Right lobe of liver (tissue), 6 donors: ENCODE data around the gene ZNF14. TPM values are rescaled to one million over a fixed set of nuclear protein-coding genes. Genes with fewer than 3 reads are reported as not detected.
"Not testable (repeated sequence)": the region's sequence is repeated elsewhere in the genome, so short reads cannot be mapped to it uniquely, and the experiment has no call there.

ENCODE experiments used
- ATAC-seq, 4 donors: fragments of 200-7000 bp; cut with Tn5 transposase; one replicate each; pipeline ENCODE4 v1.9.1; 2020; ENCODE audit warnings: mild to moderate bottlenecking in 4 of 4, moderate library complexity in 4 of 4
- DNase-seq, 3 donors: peaks; one replicate each; pipeline ENCODE4 v3.0.0-alpha.2; 2020
- H3K27ac ChIP-seq, 3 donors: fragments of 200-600 bp; one replicate each; pipeline ENCODE4 v1.8.0; 2022
- H3K27me3 ChIP-seq, 2 donors: fragments of 200-600 bp; one replicate each; pipeline ENCODE4 v1.8.0; 2022
- H3K36me3 ChIP-seq, 4 donors: fragments of 200-600 bp; sonication (generic) in 1 of 4; one replicate each; pipeline versions ENCODE4 v1.5.1 to v1.8.0; 2017 to 2022; ENCODE audit warnings: control low read depth in 1 of 4
- H3K4me1 ChIP-seq, 4 donors: fragments of 200-600 bp; sonication (generic) in 1 of 4; one replicate each; pipeline versions ENCODE4 v1.5.1 to v1.8.0; 2017 to 2022; ENCODE audit warnings: control low read depth in 1 of 4
- H3K4me3 ChIP-seq, 3 donors: fragments of 200-600 bp; one replicate each; pipeline ENCODE4 v1.8.0; 2022
- H3K9me3 ChIP-seq, 4 donors: fragments of 200-600 bp; sonication (generic) in 1 of 4; one replicate each; pipeline versions ENCODE4 v1.5.1 to v1.8.0; 2017 to 2022; ENCODE audit warnings: control low read depth in 1 of 4
- CTCF ChIP-seq, 4 donors: fragments of 200-600 bp in 3 of 4; fragments of 450-650 bp in 1 of 4; IDR thresholded peaks; one replicate each; pipeline versions ENCODE4 v1.5.1 to v1.8.0; 2016 to 2022; ENCODE audit warnings: antibody characterized with exemption in 4 of 4, mild to moderate bottlenecking in 2 of 4
- POLR2A ChIP-seq: fragments of 450-650 bp; IDR thresholded peaks from one replicate; pipeline ENCODE4 v1.6.1; 2017; ENCODE audit warnings: antibody characterized with exemption, mild to moderate bottlenecking
- WGBS: methylation state at CpG from one replicate; pipeline ENCODE4 v1.1.6; 2018; ENCODE audit warnings: low coverage, low lambda C conversion rate; ENCODE audit not compliant: insufficient coverage; ENCODE audit errors: missing lambda C conversion rate; 5-methylcytosine and 5-hydroxymethylcytosine counted together
- intact Hi-C, 2 donors: fragments of 100-400 bp; cut with DNase I; formaldehyde crosslinking; loops; one replicate each; pipeline versions ENCODE4 v1.11.2 to v1.14.1; 2022
- total RNA-seq, 6 experiments: library from RNA; depleted of rRNA in 2 of 6; stranded (reverse); fragments of >200 nt in 2 of 6; fragmentation: NEBNext Ultra II Directional in 3 of 6; extraction: Animal tissue kit (Norgen Biotek cat#: 25700) in 3 of 6; gene quantifications; one replicate each; pipeline versions ENCODE4 v1.1.0 to v1.2.4, GENCODE V29; 2016 to 2023
- donor health status: DM: no; HTN: yes; CAD: no.
- donor health status: DM: no; HTN: no; CAD: no.
- donor health status: DM: no; HTN: no; CAD: no.
- donor health status: DM: no; HTN: yes; CAD: no.
- donor health status: DM: no; HTN: yes; CAD: no.

The ZNF14 gene
- total RNA-seq, 6 experiments from 2014 or later: 0.25 to 0.67 (median 0.41) TPM

DNA sequence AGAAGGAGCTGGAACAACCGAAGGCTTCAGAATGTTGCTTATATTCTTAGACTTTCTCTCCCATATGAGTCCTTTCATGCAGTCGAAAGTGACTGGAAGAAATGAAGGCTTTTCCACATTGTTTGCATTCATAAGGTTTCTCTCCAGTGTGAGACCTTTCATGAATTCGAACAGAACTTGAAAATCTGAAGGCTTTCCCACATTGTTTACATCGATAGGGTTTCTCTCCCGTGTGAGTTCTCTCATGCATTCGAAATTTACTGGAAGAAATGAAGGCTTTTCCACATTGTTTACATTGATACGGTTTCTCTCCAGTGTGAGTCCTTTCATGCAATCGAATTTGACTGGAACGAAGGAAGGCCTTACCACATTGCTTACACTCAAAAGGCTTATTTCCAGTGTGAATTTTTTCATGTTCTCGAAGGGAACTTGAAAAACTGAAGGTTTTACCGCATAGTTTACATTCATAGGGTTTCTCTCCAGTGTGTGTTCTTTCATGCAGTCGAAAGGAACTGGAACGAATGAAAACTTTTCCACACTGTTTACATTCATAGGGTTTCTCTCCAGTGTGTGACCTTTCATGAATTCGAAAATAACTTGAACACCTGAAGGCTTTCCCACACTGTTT, 21.5 kb downstream of the ZNF14 start:
- intact Hi-C loops: no loop called here
- ATAC-seq: no peak
- Histone ChIP-seq H3K27me3 (no peaks in the 10 kb centered on the region), H3K36me3 (peaks cover 0 to 12% (median 0%) of the 10 kb centered on the region in 4 donors), H3K27ac (no peak overlapping the region), H3K4me1 (no peaks in the 10 kb centered on the region), H3K4me3 (no peak overlapping the region), H3K9me3 (peaks cover 0 to 48% (median 21%) of the 10 kb centered on the region in 4 donors)
- no peak for DNase-seq
- 87% methylated on average over 14 of the region's 14 CpGs for WGBS
- TF ChIP-seq CTCF (IDR thresholded peaks at IDR 0.05) (no peak), POLR2A (no peak)

DNA sequence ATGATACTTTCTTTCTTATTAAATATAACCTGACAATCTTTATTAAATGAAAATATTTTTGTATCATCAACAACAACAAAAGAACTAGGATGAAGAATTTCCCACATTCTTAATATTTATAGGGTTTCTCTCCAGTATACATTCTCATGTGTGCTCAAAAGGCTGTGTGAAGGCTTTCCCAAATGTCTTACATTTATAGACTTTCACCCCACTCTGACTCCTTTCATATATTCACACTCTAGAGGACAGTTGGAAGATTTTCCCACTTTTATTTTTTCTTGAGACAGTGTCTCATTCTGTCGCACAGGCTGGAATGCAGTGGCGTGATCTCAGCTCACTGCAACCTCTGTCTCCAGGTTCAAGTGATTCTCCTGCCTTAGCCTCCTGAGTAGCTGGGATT, 22.4 kb downstream of the ZNF14 start:
- DNase-seq: no peak
- intact Hi-C loops: no loop called here
- Histone ChIP-seq H3K9me3 (peaks cover 0 to 44% (median 21%) of the 10 kb centered on the region in 4 donors), H3K27me3 (no peaks in the 10 kb centered on the region), H3K4me1 (no peaks in the 10 kb centered on the region), H3K27ac (no peak overlapping the region), H3K36me3 (peaks cover 0 to 12% (median 0%) of the 10 kb centered on the region in 4 donors), H3K4me3 (no peak overlapping the region)
- no peak for TF ChIP-seq POLR2A
- no peak for TF ChIP-seq CTCF (IDR thresholded peaks at IDR 0.05)
- ATAC-seq: no peak
- WGBS: 92% methylated on average over 2 of the region's 2 CpGs

DNA sequence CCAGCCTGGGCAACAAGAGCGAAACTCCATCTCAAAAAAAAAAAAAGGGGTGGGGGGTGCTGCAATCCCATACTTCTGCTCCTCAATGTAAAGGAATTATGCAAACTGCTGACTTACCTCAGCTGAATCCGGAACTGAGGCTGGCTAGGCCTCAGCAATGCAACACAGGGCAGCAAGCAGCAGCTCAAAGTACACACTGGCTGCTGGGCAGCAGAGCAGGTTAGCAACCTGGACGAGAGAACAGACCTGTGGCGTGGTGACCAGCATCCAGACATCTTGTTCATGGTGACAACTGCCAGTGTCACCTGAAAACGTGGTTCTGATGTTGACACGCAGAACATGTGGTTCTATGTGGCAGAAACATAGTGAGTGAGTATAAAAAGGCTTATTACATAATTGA, 28.1 kb downstream of the ZNF14 start:
- H3K4me1 ChIP-seq: no peaks in the 10 kb centered on the region
- H3K27me3 ChIP-seq: no peaks in the 10 kb centered on the region
- ATAC-seq: no peak
- no peak for DNase-seq
- no peak for TF ChIP-seq POLR2A
- 70% methylated on average over 5 of the region's 6 CpGs for WGBS
- intact Hi-C loops: no loop called here
- no peaks in the 10 kb centered on the region for H3K36me3 ChIP-seq
- peaks cover 0 to 5% (median 2%) of the 10 kb centered on the region in 4 donors for H3K9me3 ChIP-seq
- H3K4me3 ChIP-seq: no peak overlapping the region
- no peak overlapping the region for H3K27ac ChIP-seq

GRCh38 chr19:19700493-19700892, 32.4 kb downstream of the ZNF14 start:
- H3K36me3 ChIP-seq, H3K9me3 ChIP-seq, ATAC-seq, H3K27ac ChIP-seq, H3K27me3 ChIP-seq, DNase-seq, H3K4me3 ChIP-seq, H3K4me1 ChIP-seq, intact Hi-C loops: not testable (repeated sequence)
- 92% methylated on average over 1 of the region's 1 CpG for WGBS

- TF ChIP-seq CTCF (IDR thresholded peaks at IDR 0.05): no peak
- TF ChIP-seq POLR2A: no peak
- Histone ChIP-seq H3K9me3 (no peaks in the 10 kb centered on the region), H3K4me1 (no peaks in the 10 kb centered on the region), H3K36me3 (no peaks in the 10 kb centered on the region), H3K27ac (no peak overlapping the region), H3K27me3 (no peaks in the 10 kb centered on the region), H3K4me3 (no peak overlapping the region)
- 64% methylated on average over 5 of the region's 5 CpGs for WGBS
- ATAC-seq (no peak), DNase-seq (no peak)
- intact Hi-C loops: no loop called here
Measured at GRCh38 chr19:19697589-19697988, 35.3 kb downstream of the ZNF14 start.
